GM19238 (cell line): ENCODE data around the gene SSX7.
"Not testable (repeated sequence)": the region's sequence is repeated elsewhere in the genome, so short reads cannot be mapped to it uniquely, and the experiment has no call there.

Source experiments
- DNase-seq: peaks from one replicate; pipeline ENCODE4 v3.0.0; 2011; ENCODE audit warnings: low spot score; ENCODE audit not compliant: insufficient read length

SSX7 gene, protein sequence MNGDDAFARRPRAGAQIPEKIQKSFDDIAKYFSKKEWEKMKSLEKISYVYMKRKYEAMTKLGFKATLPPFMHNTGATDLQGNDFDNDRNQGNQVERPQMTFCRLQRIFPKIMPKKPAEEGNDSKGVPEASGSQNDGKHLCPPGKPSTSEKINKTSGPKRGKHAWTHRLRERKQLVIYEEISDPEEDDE

DNA sequence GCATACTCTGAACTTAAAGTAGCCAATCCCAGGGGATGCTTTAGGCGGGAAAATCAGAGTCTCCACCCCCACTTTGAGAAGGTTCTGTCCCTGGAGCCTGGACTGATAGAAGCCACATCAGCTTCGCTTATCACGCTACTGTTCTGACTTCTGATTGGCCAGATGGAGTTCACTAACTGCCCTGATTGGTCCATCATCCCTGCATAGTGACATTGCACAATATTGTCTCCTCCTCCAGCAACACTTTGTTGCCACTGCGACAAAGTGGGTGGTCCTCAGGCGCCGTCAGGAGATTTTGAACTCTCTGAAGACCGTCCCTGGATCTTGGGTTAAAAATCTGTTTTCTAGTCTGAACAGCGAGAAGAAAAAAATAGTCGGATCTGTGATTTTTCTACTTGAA, at the start of gene SSX7:
TSS of gene SSX7 (minus strand) at position 101 of the 400 bp plus-strand sequence. CDS start 1,428 bp downstream, outside the sequence.
- DNase-seq, result not testable (repeated sequence)

DNA sequence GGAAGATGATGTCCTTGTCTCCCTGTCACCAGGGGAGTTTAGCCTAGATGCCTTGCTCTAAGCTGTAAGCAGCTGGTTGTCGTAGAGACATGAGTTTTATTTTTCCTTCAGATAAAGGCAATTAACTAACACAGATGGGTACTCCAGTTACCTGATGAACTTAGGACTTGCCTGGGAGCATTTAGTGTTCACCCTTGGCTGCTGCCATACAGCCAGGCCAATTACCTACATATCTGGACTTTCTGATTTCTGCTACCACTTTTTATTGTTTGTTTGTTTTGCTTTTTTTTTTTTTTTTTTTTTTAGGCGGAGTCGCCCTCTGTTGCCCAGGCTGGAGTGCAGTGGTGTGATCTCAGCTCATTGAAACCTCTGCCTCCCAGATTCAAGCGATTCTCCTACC, 37.3 kb upstream of the SSX7 start:
- not testable (repeated sequence) for DNase-seq

DNA sequence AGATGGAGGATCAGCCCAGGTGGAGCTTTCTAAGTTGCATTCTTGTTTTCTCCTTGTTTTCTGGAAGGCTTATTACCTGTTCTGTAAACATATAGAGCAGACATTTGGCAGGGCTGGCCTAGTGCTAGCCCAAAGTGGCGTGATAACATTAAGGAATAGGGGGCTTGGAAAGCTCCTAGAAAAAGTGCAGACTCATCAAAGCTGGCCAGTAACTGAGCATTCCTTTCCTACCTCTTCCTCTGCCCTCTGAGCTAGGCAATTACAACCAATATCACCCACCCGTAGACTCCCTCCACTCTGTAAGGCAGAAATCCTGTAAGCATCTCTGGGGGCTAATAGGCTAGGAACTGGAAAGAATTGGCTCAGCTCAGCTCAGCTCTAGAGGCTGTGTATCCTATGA, 7.5 kb upstream of the SSX7 start:
- not testable (repeated sequence) for DNase-seq

DNA sequence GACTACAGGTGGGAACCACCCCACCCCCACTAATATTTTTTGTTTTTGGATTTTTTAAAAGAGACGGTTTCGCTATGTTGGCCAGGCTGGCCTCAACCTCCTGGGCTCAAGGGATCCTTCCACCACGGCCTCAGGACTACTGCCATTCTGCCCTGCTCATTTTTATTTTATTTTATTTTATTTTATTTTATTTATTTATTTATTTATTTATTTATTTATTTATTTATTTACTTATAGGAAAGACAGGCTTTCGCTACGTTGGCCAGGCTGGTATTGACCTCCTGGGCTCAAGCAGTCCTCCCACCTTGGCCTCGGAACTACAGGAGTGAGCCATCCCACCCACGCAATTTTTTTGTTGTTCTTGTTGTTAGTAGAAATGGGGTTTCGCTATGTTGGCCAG, 775 bp upstream of the SSX7 start:
- not testable (repeated sequence) for DNase-seq

DNA sequence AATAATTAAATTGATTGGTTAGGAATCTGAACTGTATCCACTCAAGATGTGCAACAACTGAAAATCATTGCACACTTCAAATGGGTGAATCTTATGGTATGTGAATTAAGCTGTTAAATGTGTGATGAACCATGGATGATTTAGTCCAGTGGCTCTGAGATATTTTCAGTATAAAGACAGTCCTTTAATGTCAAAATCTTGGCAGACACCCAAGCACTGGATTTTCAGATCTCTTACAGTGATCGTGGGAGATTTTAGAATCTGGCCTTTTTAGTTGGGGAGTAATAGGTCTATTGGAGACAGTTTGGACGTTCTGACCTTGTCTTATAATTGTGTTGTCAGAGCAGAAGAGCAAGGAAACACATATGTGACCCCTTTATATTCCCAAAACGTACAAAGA, 4.0 kb downstream of the SSX7 start:
- DNase-seq, result not testable (repeated sequence)

DNA sequence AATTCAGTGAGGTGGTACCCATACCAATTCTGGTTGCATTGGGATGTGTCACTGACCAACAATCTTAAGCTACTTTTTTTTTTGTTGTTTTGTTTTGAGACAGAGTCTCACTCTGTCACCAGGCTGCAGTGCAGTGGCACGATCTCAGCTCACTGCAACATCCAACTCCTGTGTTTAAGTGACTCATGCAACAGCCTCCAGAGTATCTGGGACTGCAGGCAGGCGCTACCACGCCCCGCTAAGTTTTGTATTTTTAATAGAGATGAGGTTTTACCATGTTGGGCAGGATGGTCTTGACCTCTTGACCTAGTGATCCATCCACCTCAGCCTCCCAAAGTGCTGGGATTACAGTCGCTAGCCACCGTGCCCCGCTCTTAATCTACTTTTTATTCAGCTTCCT, 5.7 kb downstream of the SSX7 start:
- DNase-seq, result not testable (repeated sequence)

DNA sequence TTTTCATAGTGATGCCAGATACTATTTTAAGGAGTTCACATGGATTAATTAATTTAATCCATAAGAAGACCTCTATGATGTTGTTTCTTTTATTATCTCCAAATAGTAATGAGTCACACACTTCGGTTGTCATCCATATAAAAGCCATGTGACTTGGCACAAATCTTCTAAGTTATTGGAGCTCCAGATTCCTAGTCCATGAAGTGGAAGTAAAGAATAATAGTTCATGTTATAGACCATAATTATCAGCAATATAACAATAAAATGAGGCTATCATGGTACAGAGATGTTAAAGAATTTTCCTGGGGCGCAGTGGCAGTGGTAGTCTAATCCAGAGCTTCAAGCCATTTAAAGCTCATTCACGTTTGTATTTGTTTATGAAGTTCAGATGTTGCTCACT, 26.2 kb downstream of the SSX7 start:
- DNase-seq, result not testable (repeated sequence)

DNA sequence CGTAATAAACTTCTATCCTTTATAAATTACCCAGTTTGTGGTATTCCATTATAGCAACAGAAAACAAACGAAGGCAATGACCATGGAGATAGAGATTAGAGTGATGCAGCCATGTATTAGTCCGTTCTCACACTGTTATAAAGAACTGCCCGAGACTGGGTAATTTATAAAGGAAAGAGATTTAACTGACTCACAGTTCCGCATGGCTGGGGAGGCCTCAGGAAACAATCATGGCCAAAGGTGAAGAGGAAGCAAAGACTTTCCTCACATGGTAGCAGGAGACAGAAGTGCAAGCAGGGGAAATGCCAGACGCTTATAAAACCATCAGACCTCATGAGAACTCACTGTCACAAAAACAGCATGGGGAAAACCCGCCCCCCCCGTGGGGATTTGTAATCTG, 34.0 kb downstream of the SSX7 start:
- not testable (repeated sequence) for DNase-seq

DNA sequence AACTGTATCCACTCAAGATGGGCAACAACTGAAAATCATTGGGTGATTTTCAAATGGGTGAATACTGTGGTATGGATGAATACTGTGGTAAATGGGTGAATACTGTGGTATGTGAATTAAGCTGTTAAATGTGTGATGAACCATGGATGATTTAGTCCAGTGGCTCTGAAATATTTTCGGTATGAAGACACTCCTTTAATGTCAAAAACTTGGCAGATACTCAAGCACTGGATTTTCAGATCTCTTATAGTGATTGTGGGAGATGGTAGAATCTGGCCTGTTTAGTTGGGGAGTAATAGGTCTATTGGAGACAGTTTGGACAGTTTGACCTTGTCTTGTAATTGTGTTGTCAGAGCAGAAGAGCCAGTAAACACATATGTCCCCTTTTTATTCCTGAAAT, 45.7 kb downstream of the SSX7 start:
- no peak for DNase-seq

DNA sequence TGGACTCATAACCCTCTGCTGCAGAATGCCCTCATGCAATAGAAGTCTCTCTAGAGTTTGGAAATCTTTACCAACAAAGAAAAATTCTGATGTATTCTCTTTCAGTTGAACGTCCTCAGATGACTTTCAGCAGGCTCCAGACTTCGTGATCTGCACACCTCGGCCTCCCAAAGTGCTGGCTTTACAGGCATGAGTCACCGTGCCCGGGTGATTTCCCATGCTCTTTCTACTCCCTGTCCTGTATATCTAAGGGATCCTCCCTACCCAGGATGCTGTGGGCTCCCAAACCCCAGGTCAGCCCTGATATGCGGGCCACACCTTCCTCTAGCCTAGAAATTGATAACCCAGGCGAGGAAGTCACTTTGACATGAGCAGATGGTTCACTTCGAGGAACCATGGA, 51.5 kb downstream of the SSX7 start:
- DNase-seq, result not testable (repeated sequence)

DNA sequence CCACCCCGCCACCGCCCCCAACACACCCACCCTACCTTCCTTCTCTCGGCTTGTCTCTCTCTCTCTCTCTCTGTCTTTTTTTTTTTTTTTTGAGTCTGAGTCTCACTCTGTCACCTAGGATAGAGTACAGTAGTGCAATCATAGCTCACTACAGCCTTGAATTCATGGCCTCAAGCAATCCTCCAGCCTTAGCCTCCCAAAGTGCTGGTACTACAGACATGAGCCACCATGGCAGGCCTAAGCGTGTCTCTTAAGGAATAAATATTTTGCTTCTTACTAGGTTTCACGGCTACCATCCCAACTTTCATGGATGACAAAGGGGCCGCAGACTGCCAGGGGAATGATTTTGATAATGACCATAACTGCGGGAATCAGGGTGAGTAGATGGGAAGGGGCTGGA, 55.8 kb downstream of the SSX7 start:
- DNase-seq, result no peak

DNA sequence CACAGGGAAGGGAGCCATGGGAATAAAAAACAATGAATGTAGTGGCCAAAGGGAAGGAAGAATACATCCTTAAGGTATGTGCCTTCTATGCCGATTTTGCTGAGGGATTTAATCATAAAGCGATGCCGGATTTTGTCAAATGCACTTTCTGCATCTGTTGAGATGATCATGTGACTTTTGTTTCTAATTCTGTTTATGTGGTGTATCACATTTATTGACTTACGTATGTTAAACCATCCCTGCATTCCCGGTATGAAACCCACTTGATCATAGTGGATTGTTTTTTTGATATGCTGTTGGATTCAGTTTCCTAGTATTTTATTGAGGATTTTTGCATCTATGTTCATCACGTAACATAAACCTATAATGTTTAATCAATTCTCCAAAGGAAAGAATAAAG, 60.0 kb downstream of the SSX7 start:
- no peak for DNase-seq
